Endothelial cell (in vitro differentiated cells): ENCODE data around the gene SLC7A4. TPM values are rescaled to one million over a fixed set of nuclear protein-coding genes. Genes with fewer than 3 reads are reported as not detected.

Experiments
- DNase-seq: peaks from one replicate; pipeline ENCODE4 v3.0.0; 2021; ENCODE audit warnings: low spot score
- H3K27ac Mint-ChIP-seq: one replicate; pipeline ENCODE4 v1.8.0; 2021; ENCODE audit warnings: mixed read lengths, inconsistent platforms; ENCODE audit not compliant: unreplicated experiment
- H3K27me3 Mint-ChIP-seq: one replicate; pipeline ENCODE4 v1.8.0; 2021; ENCODE audit warnings: mild to moderate bottlenecking, moderate library complexity, mixed read lengths, inconsistent platforms; ENCODE audit not compliant: unreplicated experiment
- H3K36me3 Mint-ChIP-seq: one replicate; pipeline ENCODE4 v1.8.0; 2021; ENCODE audit warnings: mild to moderate bottlenecking, low read depth, mixed read lengths, inconsistent platforms; ENCODE audit not compliant: unreplicated experiment
- H3K4me1 Mint-ChIP-seq: one replicate; pipeline ENCODE4 v1.8.0; 2021; ENCODE audit warnings: mild to moderate bottlenecking, mixed read lengths, inconsistent platforms; ENCODE audit not compliant: unreplicated experiment
- H3K4me3 Mint-ChIP-seq: one replicate; pipeline ENCODE4 v1.8.0; 2021; ENCODE audit warnings: mild to moderate bottlenecking, mixed read lengths, inconsistent platforms; ENCODE audit not compliant: unreplicated experiment
- H3K9me3 Mint-ChIP-seq: one replicate; pipeline ENCODE4 v1.8.0; 2021; ENCODE audit warnings: mixed read lengths, inconsistent platforms; ENCODE audit not compliant: unreplicated experiment
- CTCF ChIP-seq: fragments of 200-600 bp; sonication (generic); IDR thresholded peaks from one replicate; pipeline ENCODE4 v1.5.0; 2021; ENCODE audit warnings: antibody characterized with exemption; ENCODE audit not compliant: unreplicated experiment
- total RNA-seq: library from RNA; stranded (reverse); fragmentation: NEBNext Ultra II Directional; extraction: Animal tissue kit (Norgen Biotek cat#: 25700); gene quantifications from one replicate; pipeline ENCODE4 v1.2.1, GENCODE V29; 2021; ENCODE audit not compliant: unreplicated experiment

The SLC7A4 gene
- total RNA-seq, 1 donor from 2014 or later, result not detected

DNA sequence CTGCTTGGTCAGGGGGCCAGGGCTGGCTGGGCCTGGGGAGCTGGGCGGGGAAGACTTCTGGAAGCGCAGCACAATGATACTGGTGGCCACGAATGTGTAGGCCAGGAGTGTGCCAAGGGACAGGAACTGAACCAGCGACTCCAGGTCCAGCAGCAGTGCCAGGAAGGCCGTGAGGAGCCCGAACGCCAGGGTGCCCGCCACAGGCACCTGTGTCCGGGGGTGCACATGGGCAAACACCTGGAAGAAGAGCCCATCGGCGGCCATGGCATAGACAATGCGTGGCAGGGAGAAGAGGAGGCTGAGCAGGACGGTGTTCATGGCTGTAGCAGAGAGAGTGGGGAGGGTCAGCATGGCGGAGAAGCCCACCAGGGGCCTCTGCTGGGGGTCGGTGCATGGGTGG is 2.3 kb downstream of the SLC7A4 start:
- H3K27ac Mint-ChIP-seq, result no peak overlapping the region
- H3K9me3 Mint-ChIP-seq, result no peaks in the 10 kb centered on the region
- no peak for DNase-seq
- no peak overlapping the region for H3K4me3 Mint-ChIP-seq
- no peaks in the 10 kb centered on the region for H3K36me3 Mint-ChIP-seq
- peaks cover 3% of the 10 kb centered on the region for H3K4me1 Mint-ChIP-seq
- TF ChIP-seq CTCF, result no peak
- H3K27me3 Mint-ChIP-seq, result peaks cover 11% of the 10 kb centered on the region

- Mint-ChIP-seq H3K36me3 (no peaks in the 10 kb centered on the region), H3K27ac (no peak overlapping the region), H3K4me3 (no peak overlapping the region)
Observed at GRCh38 chr22:21029486-21030025, 2.8 kb downstream of the SLC7A4 start.

DNA sequence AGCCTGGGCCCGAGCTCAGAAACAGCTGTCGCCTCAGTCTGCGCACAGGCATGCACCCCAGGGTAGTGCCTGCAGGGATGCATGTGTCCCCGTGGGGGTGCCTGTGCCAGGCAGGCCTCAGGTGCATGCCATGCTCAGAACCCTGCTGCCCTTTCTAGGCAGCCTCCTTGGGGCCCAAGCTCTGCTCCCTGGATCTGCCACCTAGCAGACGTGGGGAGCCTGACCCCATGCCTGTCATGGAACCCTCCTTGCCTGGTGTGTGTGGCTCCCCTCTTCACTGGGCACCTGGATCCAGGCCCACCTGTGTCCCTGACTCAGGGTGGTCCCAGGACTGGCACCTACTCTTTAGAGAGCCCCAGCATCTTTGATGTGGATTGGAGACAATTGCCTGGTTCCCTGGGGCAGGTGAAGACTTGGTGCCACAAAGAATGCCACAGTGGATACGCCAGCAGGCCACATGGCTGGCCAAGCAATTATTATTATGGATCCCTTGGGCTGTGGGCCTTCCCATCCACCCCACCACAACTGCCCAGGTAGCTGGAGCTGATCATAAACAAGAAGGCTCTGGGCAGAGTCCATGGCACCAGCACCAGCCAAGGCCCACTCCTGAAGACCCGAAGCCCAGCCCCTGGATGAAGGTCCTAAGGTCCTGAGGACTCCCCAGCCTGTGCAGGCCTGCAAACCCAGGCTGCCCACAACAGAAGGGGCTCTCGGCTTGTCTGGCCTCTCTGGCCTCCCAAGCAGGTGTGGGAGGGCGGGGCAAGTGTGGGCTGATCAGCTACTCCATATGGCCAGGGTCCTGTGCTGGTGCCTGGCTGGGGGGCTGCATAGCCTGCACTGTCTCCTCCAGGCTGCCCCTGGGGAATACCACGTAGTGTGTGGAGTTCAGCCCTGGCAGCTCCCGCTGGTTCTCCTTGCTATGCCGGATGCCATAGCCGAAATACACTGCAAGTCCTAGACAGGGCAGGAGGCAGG is 3.8 kb downstream of the SLC7A4 start:
- DNase-seq, result no peak
- Mint-ChIP-seq H3K4me3 (no peak overlapping the region), H3K36me3 (no peaks in the 10 kb centered on the region), H3K27ac (no peak overlapping the region), H3K27me3 (peaks cover 11% of the 10 kb centered on the region), H3K4me1 (peaks cover 4% of the 10 kb centered on the region), H3K9me3 (no peaks in the 10 kb centered on the region)
- no peak for TF ChIP-seq CTCF

More at GRCh38 chr22:21029486-21030025, 2.8 kb downstream of the SLC7A4 start:
- no peaks in the 10 kb centered on the region for H3K9me3 Mint-ChIP-seq
- H3K27me3 Mint-ChIP-seq, result peaks cover 11% of the 10 kb centered on the region
- DNase-seq, result no peak
- TF ChIP-seq CTCF, result no peak
- H3K4me1 Mint-ChIP-seq, result peaks cover 4% of the 10 kb centered on the region

GRCh38 chr22:21026783-21027692 is 5.3 kb downstream of the SLC7A4 start:
- Mint-ChIP-seq H3K4me3 (no peak overlapping the region), H3K4me1 (peaks cover 4% of the 10 kb centered on the region), H3K9me3 (no peaks in the 10 kb centered on the region), H3K27me3 (peaks cover 10% of the 10 kb centered on the region), H3K36me3 (no peaks in the 10 kb centered on the region), H3K27ac (no peak overlapping the region)
- no peak for DNase-seq
- TF ChIP-seq CTCF, result no peak
